ENCODE data around the gene FBXL7. TPM values are rescaled to one million over a fixed set of nuclear protein-coding genes. Genes with fewer than 3 reads are reported as not detected.

The FBXL7 gene
- total and polyA plus RNA-seq, 2 of the 8 experiments (the other 6 are each of a cell fraction or from before 2014, with no cell fraction given), result 17.7 to 17.8 TPM

GRCh38 chr5:15831408-15831807 lies 331.4 kb downstream of the FBXL7 start:
- no peaks in the 10 kb centered on the region for H3K23me2 ChIP-seq (ENCODE audit: low read depth, low read length)
- H3K4me2 ChIP-seq (ENCODE audit: insufficient read depth in 1 of 2, low read depth in 2 of 2, low read length in 2 of 2), result no peak overlapping the region
- no peaks in the 10 kb centered on the region for H3K27me3 ChIP-seq (replicated peaks in 1 of 4; ENCODE audit: control insufficient read depth in 3 of 4, extremely low read depth in 1 of 4, insufficient read depth in 3 of 4, low read length in 3 of 4)
- H2AK5ac ChIP-seq (ENCODE audit: low read depth, low read length), result no peak overlapping the region
- 0 out of 4 replicates have a peak, but pooled peaks cover 0 to 2% of the 10 kb centered on the region in 2 experiments for H3K9me3 ChIP-seq (ENCODE audit: insufficient read depth in 2 of 2, low read depth in 1 of 2, low read length in 1 of 2)
- no peak overlapping the region for H4K91ac ChIP-seq (replicated peaks; ENCODE audit: insufficient read length, low read length)
- DNase-seq (ENCODE audit: low read depth in 1 of 2, low spot score in 2 of 2), result no peak
- no peak overlapping the region for H3K56ac ChIP-seq (replicated peaks; ENCODE audit: insufficient read length, low read depth, low read length)
- no peaks in the 10 kb centered on the region for H3K79me1 ChIP-seq (ENCODE audit: low read depth, low read length)
- peaks cover 0 to 3% of the 10 kb centered on the region in 2 experiments; a peak in 1 of 4 replicates for H3K79me2 ChIP-seq (ENCODE audit: control insufficient read depth in 1 of 2, insufficient read depth in 2 of 2, low read length in 2 of 2)
- H3K4me1 ChIP-seq (replicated peaks in 1 of 4; ENCODE audit: control insufficient read depth in 3 of 4, insufficient read depth in 4 of 4, low read length in 3 of 4), result peaks cover 0 to 2% (median under 1%) of the 10 kb centered on the region in 4 experiments; a peak in 3 of 7 replicates
- no peaks in the 10 kb centered on the region for H3K36me3 ChIP-seq (ENCODE audit: control insufficient read depth in 2 of 4, insufficient read depth in 4 of 4, low read length in 3 of 4)
- H2BK15ac ChIP-seq (ENCODE audit: low read length), result no peak overlapping the region
- H3K23ac ChIP-seq (ENCODE audit: insufficient read length), result no peak overlapping the region
- no peak overlapping the region for H2BK120ac ChIP-seq (replicated peaks; ENCODE audit: low read depth, low read length)
- H2BK5ac ChIP-seq (ENCODE audit: low read depth, low read length), result no peak overlapping the region
- WGBS, 2 experiments (ENCODE audit: extremely low coverage in 1 of 2, insufficient coverage in 1 of 2, insufficient read length in 1 of 2, insufficient replicate concordance in 2 of 2, low coverage in 1 of 2, low lambda C conversion rate in 2 of 2, missing lambda C conversion rate in 1 of 2), result 85% methylated on average over 4 of the region's 4 CpGs; no CpG with 5 or more reads in 1 of the 2 experiments
- H4K8ac ChIP-seq (ENCODE audit: extremely low read depth, insufficient read depth, low read length), result no peak overlapping the region
- no peak overlapping the region for H2AFZ ChIP-seq (ENCODE audit: low read length)
- no peak overlapping the region for H2BK12ac ChIP-seq (ENCODE audit: low read depth, low read length)
- no peak overlapping the region for H3K14ac ChIP-seq (ENCODE audit: insufficient read length)
- H2BK20ac ChIP-seq (ENCODE audit: low read length), result no peak overlapping the region
- no peaks in the 10 kb centered on the region for H4K20me1 ChIP-seq (replicated peaks in 1 of 2; ENCODE audit: control insufficient read depth in 1 of 2, insufficient read depth in 2 of 2, low read length in 2 of 2)
- H3K4ac ChIP-seq (replicated peaks; ENCODE audit: insufficient read length, low read depth, low read length), result no peak overlapping the region
- POLR2A ChIA-PET (ENCODE audit: partially characterized antibody), result no interaction called here
- no peak overlapping the region for H3K9ac ChIP-seq (replicated peaks in 1 of 4; ENCODE audit: extremely low read depth in 1 of 4, low read depth in 3 of 4, low read length in 3 of 4)
- H4K5ac ChIP-seq (ENCODE audit: insufficient read length, low read depth, low read length), result no peak overlapping the region
- H3K4me3 ChIP-seq (ENCODE audit: extremely low read depth in 1 of 4, insufficient read depth in 2 of 4, low read depth in 3 of 4, low read length in 4 of 4), result no peak overlapping the region
- CTCF ChIA-PET (ENCODE audit: partially characterized antibody), result interaction anchor here (1.0 to 1.5 kb wide), 2 partner anchors 153 to 546 kb away, joined by 3 read pairs; no protein-coding TSS in a partner anchor
- no peak for FAIRE-seq
- H3K27ac ChIP-seq (ENCODE audit: low read depth, low read length), result no peak overlapping the region
- no peak overlapping the region for H3K18ac ChIP-seq (ENCODE audit: extremely low read depth, low read length)
- TF ChIP-seq RAD21 (IDR thresholded peaks at IDR 0.05 in 1 of 2, conservative IDR thresholded peaks at IDR 0.05 in 1 of 2; ENCODE audit: low read depth in 2 of 2, low read length in 2 of 2) (no peak), EP300 (IDR thresholded peaks at IDR 0.05; ENCODE audit: borderline replicate concordance in 1 of 2, low read depth in 2 of 2, low read length in 2 of 2) (no peak), CREB1 (IDR thresholded peaks at IDR 0.05) (no peak), RNF2 (IDR thresholded peaks at IDR 0.05; ENCODE audit: borderline replicate concordance, low read depth, low read length, missing control alignments, poor library complexity, severe bottlenecking) (no peak), SP1 (IDR thresholded peaks at IDR 0.05; ENCODE audit: low read depth, low read length) (no peak), HDAC2 (IDR thresholded peaks at IDR 0.05; ENCODE audit: borderline replicate concordance in 1 of 2, low read depth in 2 of 2, low read length in 2 of 2) (no peak), RFX5 (IDR thresholded peaks at IDR 0.05; ENCODE audit: borderline replicate concordance, low read depth, low read length) (no peak), JUND (IDR thresholded peaks at IDR 0.05; ENCODE audit: low read length) (no peak), CHD2 (IDR thresholded peaks at IDR 0.05; ENCODE audit: low read length) (no peak)
- TF ChIP-seq, protein P1, sequence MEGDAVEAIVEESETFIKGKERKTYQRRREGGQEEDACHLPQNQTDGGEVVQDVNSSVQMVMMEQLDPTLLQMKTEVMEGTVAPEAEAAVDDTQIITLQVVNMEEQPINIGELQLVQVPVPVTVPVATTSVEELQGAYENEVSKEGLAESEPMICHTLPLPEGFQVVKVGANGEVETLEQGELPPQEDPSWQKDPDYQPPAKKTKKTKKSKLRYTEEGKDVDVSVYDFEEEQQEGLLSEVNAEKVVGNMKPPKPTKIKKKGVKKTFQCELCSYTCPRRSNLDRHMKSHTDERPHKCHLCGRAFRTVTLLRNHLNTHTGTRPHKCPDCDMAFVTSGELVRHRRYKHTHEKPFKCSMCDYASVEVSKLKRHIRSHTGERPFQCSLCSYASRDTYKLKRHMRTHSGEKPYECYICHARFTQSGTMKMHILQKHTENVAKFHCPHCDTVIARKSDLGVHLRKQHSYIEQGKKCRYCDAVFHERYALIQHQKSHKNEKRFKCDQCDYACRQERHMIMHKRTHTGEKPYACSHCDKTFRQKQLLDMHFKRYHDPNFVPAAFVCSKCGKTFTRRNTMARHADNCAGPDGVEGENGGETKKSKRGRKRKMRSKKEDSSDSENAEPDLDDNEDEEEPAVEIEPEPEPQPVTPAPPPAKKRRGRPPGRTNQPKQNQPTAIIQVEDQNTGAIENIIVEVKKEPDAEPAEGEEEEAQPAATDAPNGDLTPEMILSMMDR (IDR thresholded peaks at IDR 0.05; ENCODE audit: control extremely low read depth in 1 of 3, insufficient read depth in 1 of 3, low read depth in 1 of 3, low read length in 3 of 3), result no peak

Data from H1 (cell line).